OCI-LY7 (cell line): ENCODE results near the gene LRRC28.

ENCODE experiments used
- CTCF ChIP-seq: fragments of 200-600 bp; sonication (generic); conservative IDR thresholded peaks from 2 replicates; pipeline ENCODE4 v1.5.1; 2014; ENCODE audit warnings: mild to moderate bottlenecking, antibody characterized with exemption, low read length, moderate library complexity, mixed read lengths
- EZH2phosphoT487 ChIP-seq: fragments of 200-600 bp; sonication (generic); IDR thresholded peaks from 2 replicates; pipeline ENCODE4 v1.6.1; 2018; ENCODE audit warnings: low read depth, borderline replicate concordance, mild to moderate bottlenecking, mixed run types, antibody characterized with exemption, low read length, moderate library complexity, mixed read lengths

GRCh38 chr15:99202176-99202552, 49.1 kb upstream of the LRRC28 start:
- no peak for TF ChIP-seq CTCF
- no peak for TF ChIP-seq EZH2phosphoT487
